Endothelial cell of umbilical vein (primary cell): Measurements from ENCODE around the gene RBPJL. TPM values are rescaled to one million over a fixed set of nuclear protein-coding genes. Genes with fewer than 3 reads are reported as not detected.

Source experiments
- BruUV-seq: library from RNA; stranded (reverse); fragments of 400-500 nt; replicated peaks from 2 replicates; lab custom pipeline; 2021; lab: Mats Ljungman, UMichigan
- CTCF ChIA-PET: fragments of 300-600, 350-600 bp; sonication (Branson Sonifier 250); formaldehyde crosslinking; loops from one replicate; lab custom pipeline; 2021; ENCODE audit warnings: antibody characterized with exemption, inconsistent platforms; lab: Charles Lee
- POLR2A ChIA-PET: fragments of 300-600, 350-600 bp; sonication (Branson Sonifier 250); formaldehyde crosslinking; loops from one replicate; lab custom pipeline; 2021; ENCODE audit warnings: antibody characterized with exemption, inconsistent platforms; lab: Charles Lee
- DNase-seq: peaks from one replicate; pipeline ENCODE4 v3.0.0-alpha.2; 2011; ENCODE audit warnings: low read depth, low spot score
- FAIRE-seq: peaks from 2 replicates; lab custom pipeline; 2011; peaks lifted over from hg19 to GRCh38; lab: Jason Lieb, UNC
- H2AFZ ChIP-seq: 2 replicates; pipeline ENCODE4 v1.6.0; 2012; ENCODE audit warnings: low read depth, low read length, control low read depth, inconsistent platforms
- H3K27ac ChIP-seq: 2 replicates; pipeline ENCODE4 v1.5.1; 2011; ENCODE audit warnings: low read depth, mild to moderate bottlenecking, control low read depth, low read length, moderate library complexity; ENCODE audit not compliant: insufficient read depth
- H3K27me3 ChIP-seq, 2 experiments: 2 replicates each; pipeline versions ENCODE4 v1.6.0 to v1.6.1; 2011; ENCODE audit warnings: low read length in 2 of 2, mixed read lengths in 1 of 2; ENCODE audit not compliant: control insufficient read depth in 2 of 2, insufficient read depth in 2 of 2
- H3K36me3 ChIP-seq, 2 experiments: 2 replicates in 1 of 2; 3 replicates in 1 of 2; pipeline ENCODE4 v1.5.1; 2011; ENCODE audit warnings: low read length in 2 of 2, mild to moderate bottlenecking in 1 of 2, moderate library complexity in 1 of 2; ENCODE audit not compliant: control insufficient read depth in 2 of 2, insufficient read depth in 2 of 2; ENCODE audit errors: extremely low read depth in 1 of 2
- H3K4me1 ChIP-seq: 3 replicates; pipeline ENCODE4 v1.5.1; 2011; ENCODE audit warnings: mild to moderate bottlenecking, low read length; ENCODE audit not compliant: control insufficient read depth, insufficient read depth; ENCODE audit errors: extremely low read depth
- H3K4me2 ChIP-seq: 2 replicates; pipeline ENCODE4 v1.6.1; 2011; ENCODE audit warnings: low read length, control low read depth, mixed read lengths; ENCODE audit not compliant: insufficient read depth
- H3K4me3 ChIP-seq, 3 experiments: fragments of 200-600 bp in 1 of 3; sonication (generic), shearing (Covaris generic) in 1 of 3; replicated peaks in 1 of 3; 2 replicates each; pipeline ENCODE4 v1.5.1; 2011 to 2016; ENCODE audit warnings: control low read depth in 3 of 3, low read length in 3 of 3, mild to moderate bottlenecking in 2 of 3, inconsistent platforms in 1 of 3, low read depth in 1 of 3, moderate library complexity in 1 of 3; ENCODE audit not compliant: insufficient read depth in 1 of 3
- H3K79me2 ChIP-seq: 2 replicates; pipeline ENCODE4 v1.6.0; 2012; ENCODE audit warnings: low read length, inconsistent platforms; ENCODE audit not compliant: control insufficient read depth, insufficient read depth
- H3K9ac ChIP-seq: replicated peaks from 2 replicates; pipeline ENCODE3; 2011; ENCODE audit warnings: low read length, control low read depth; ENCODE audit not compliant: insufficient read depth; ENCODE audit errors: extremely low read depth
- H3K9me1 ChIP-seq: replicated peaks from 3 replicates; pipeline ENCODE4 v1.6.0; 2011; ENCODE audit warnings: mild to moderate bottlenecking, low read length; ENCODE audit not compliant: control insufficient read depth, insufficient read depth; ENCODE audit errors: extremely low read depth
- H3K9me3 ChIP-seq: replicated peaks from 2 replicates; pipeline ENCODE4 v1.5.1; 2012; ENCODE audit warnings: low read length, inconsistent platforms; ENCODE audit not compliant: control insufficient read depth, insufficient read depth
- H4K20me1 ChIP-seq: replicated peaks from 2 replicates; pipeline ENCODE3; 2011; ENCODE audit warnings: mild to moderate bottlenecking, low read length; ENCODE audit not compliant: control insufficient read depth, insufficient read depth; ENCODE audit errors: extremely low read depth
- EZH2 ChIP-seq: IDR thresholded peaks from 2 replicates; pipeline ENCODE4 v1.6.1; 2012; ENCODE audit warnings: borderline replicate concordance, low read depth, mild to moderate bottlenecking, moderate library complexity, low read length, inconsistent platforms; ENCODE audit not compliant: severe bottlenecking
- FOS ChIP-seq: IDR thresholded peaks from 2 replicates; pipeline ENCODE4 v1.6.1; 2011; ENCODE audit warnings: mild to moderate bottlenecking, low read length, moderate library complexity, borderline replicate concordance; ENCODE audit not compliant: insufficient read depth
- GATA2 ChIP-seq: IDR thresholded peaks from 2 replicates; pipeline ENCODE4 v1.7.0; 2011; ENCODE audit warnings: low read depth, mild to moderate bottlenecking, moderate library complexity, mixed read lengths, low read length; ENCODE audit not compliant: insufficient read length, insufficient read depth
- JUN ChIP-seq: IDR thresholded peaks from 2 replicates; pipeline ENCODE4 v1.6.1; 2011; ENCODE audit warnings: borderline replicate concordance, low read depth; ENCODE audit not compliant: insufficient read length, insufficient read depth
- MYC ChIP-seq: IDR thresholded peaks from one replicate; pipeline ENCODE4 v1.6.1; 2011; ENCODE audit warnings: mild to moderate bottlenecking, low read depth, low read length
- POLR2A ChIP-seq: IDR thresholded peaks from 2 replicates; pipeline ENCODE4 v1.6.1; 2012; ENCODE audit warnings: low read depth, mild to moderate bottlenecking, control low read depth, low read length
- POLR2AphosphoS5 ChIP-seq: IDR thresholded peaks from 2 replicates; pipeline ENCODE4 v1.6.1; 2012; ENCODE audit warnings: low read depth, mild to moderate bottlenecking, control low read depth, low read length, moderate library complexity; ENCODE audit not compliant: insufficient read depth
- dilution Hi-C: fragments of 300-500 bp; cut with MboI; formaldehyde crosslinking; loops from one replicate; pipeline ENCODE4 v1.15.0; 2019; ENCODE audit warnings: low sequenced_read_pairs; ENCODE audit not compliant: extremely low pct_ligation_motif_present
- intact Hi-C: fragments of 100-400 bp; cut with micrococcal nuclease; formaldehyde crosslinking; loops from one replicate; pipeline ENCODE4 v1.10.0; 2022
- polyA plus RNA-seq, 4 experiments: library from polyadenylated mRNA; depleted of rRNA in 3 of 4; stranded (reverse) in 3 of 4; unstranded in 1 of 4; fragments of >200 nt; gene quantifications; 2 replicates each; pipeline versions ENCODE4 v1.2.1 to v1.2.3, GENCODE V29; 2011 to 2012; ENCODE audit warnings: missing spikeins in 1 of 4
- total RNA-seq: library from RNA; stranded (reverse); gene quantifications from 2 replicates; pipeline ENCODE4 v1.2.3, GENCODE V29; 2021
- TF ChIP-seq, protein P1 (sequence below): IDR thresholded peaks from 2 replicates; pipeline ENCODE4 v1.6.1; 2011; ENCODE audit not compliant: insufficient read depth, insufficient read length
- TF ChIP-seq, protein P2 (sequence below), 2 donors: IDR thresholded peaks; 1 replicate in 1 of 2; 2 replicates in 1 of 2; pipeline ENCODE4 v1.5.1; 2011; ENCODE audit warnings: low read length in 2 of 2, mild to moderate bottlenecking in 2 of 2, moderate library complexity in 2 of 2, control low read depth in 1 of 2, inconsistent platforms in 1 of 2, low read depth in 1 of 2; ENCODE audit not compliant: insufficient read depth in 1 of 2; ENCODE audit errors: extremely low read depth in 1 of 2

Gene RBPJL
- total and polyA plus RNA-seq, 2 donors (not counting 3 experiments of a cell fraction or from before 2014, with no cell fraction given), result not detected

DNA sequence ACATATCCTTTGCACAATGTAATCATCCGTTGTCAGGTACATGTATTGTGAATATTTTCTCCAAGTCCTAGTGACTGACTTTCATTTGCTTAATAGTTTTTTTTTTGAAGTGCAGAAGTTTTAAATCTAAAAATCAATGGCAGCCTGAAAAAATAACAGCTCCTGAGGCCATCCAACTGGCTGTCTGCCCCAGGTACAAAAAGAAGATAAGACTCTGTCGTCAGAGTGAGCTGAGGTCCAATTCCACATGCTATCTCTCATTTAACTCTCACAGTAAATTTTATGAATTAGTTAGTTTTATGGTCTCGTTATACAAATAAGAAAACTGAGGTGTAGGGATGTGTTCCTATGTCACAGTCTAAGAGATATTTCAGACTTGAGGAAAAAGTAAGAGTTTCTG lies 31.3 kb upstream of the RBPJL start:
- peaks cover 4 to 18% of the 10 kb centered on the region in 2 experiments for H3K27me3 ChIP-seq
- TF ChIP-seq POLR2AphosphoS5 (no peak), FOS (no peak), EZH2 (no peak), MYC (no peak)
- TF ChIP-seq, protein P1, sequence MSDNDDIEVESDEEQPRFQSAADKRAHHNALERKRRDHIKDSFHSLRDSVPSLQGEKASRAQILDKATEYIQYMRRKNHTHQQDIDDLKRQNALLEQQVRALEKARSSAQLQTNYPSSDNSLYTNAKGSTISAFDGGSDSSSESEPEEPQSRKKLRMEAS, result no peak
- BruUV-seq, result no TSS peak
- intact Hi-C loops (no loop called here), dilution Hi-C loops (no loop called here)
- H3K36me3 ChIP-seq, result no peaks in the 10 kb centered on the region
- no peak overlapping the region for H3K27ac ChIP-seq
- no peaks in the 10 kb centered on the region for H4K20me1 ChIP-seq
- H3K79me2 ChIP-seq, result no peaks in the 10 kb centered on the region
- ChIA-PET POLR2A (no interaction called here), CTCF (interaction anchor here (2.3 kb wide), 1 partner anchor 16 kb away, joined by 7 read pairs; no protein-coding TSS in a partner anchor)
- H3K4me3 ChIP-seq, result no peak overlapping the region
- no peaks in the 10 kb centered on the region for H3K9me1 ChIP-seq
- H3K4me1 ChIP-seq, result no peaks in the 10 kb centered on the region
- FAIRE-seq (no peak), DNase-seq (no peak)
- no peak overlapping the region for H3K4me2 ChIP-seq
- H2AFZ ChIP-seq, result no peak overlapping the region
- H3K9ac ChIP-seq, result no peak overlapping the region
- H3K9me3 ChIP-seq, result no peaks in the 10 kb centered on the region

DNA sequence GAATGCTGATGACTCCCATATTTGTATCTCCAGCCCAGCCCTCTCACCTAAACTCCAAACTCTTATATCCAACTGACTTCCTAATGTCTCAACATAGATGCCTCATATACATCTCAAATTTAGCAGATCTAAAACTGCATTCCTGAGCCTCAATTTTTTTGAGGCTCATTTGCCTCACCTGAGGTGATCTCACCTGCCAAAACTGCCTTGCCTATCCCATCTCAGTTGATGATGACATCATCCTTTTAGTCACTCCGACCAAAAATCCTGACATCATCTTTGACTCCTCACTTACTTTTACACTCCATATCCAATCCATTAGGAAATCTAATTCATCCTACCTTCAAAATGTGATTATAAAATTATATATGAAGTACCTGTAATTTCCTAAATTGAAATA lies 26.6 kb upstream of the RBPJL start:
- no peak overlapping the region for H3K4me3 ChIP-seq
- TF ChIP-seq JUN (no peak), FOS (no peak), MYC (no peak), EZH2 (no peak), GATA2 (no peak), POLR2AphosphoS5 (no peak), POLR2A (no peak)
- TF ChIP-seq, protein P2, sequence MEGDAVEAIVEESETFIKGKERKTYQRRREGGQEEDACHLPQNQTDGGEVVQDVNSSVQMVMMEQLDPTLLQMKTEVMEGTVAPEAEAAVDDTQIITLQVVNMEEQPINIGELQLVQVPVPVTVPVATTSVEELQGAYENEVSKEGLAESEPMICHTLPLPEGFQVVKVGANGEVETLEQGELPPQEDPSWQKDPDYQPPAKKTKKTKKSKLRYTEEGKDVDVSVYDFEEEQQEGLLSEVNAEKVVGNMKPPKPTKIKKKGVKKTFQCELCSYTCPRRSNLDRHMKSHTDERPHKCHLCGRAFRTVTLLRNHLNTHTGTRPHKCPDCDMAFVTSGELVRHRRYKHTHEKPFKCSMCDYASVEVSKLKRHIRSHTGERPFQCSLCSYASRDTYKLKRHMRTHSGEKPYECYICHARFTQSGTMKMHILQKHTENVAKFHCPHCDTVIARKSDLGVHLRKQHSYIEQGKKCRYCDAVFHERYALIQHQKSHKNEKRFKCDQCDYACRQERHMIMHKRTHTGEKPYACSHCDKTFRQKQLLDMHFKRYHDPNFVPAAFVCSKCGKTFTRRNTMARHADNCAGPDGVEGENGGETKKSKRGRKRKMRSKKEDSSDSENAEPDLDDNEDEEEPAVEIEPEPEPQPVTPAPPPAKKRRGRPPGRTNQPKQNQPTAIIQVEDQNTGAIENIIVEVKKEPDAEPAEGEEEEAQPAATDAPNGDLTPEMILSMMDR (IDR thresholded peaks at IDR 0.05; ENCODE audit: extremely low read depth in 1 of 2, insufficient read depth in 1 of 2, low read depth in 1 of 2, low read length in 2 of 2), result no peak
- TF ChIP-seq, protein P1, result no peak
- peaks cover 2 to 3% of the 10 kb centered on the region in 2 experiments for H3K27me3 ChIP-seq
- no peaks in the 10 kb centered on the region for H3K4me1 ChIP-seq
- intact Hi-C loops, result no loop called here
- no peak for DNase-seq
- H3K9ac ChIP-seq, result no peak overlapping the region
- no peaks in the 10 kb centered on the region for H3K9me3 ChIP-seq
- no peaks in the 10 kb centered on the region for H3K79me2 ChIP-seq
- no peaks in the 10 kb centered on the region for H4K20me1 ChIP-seq
- H3K36me3 ChIP-seq, result no peaks in the 10 kb centered on the region
- H3K27ac ChIP-seq, result no peak overlapping the region
- dilution Hi-C loops, result no loop called here
- CTCF ChIA-PET, result interaction anchor here (7.1 kb wide), 1 partner anchor 12 kb away, joined by 42 read pairs; no protein-coding TSS in a partner anchor
- H3K9me1 ChIP-seq, result no peaks in the 10 kb centered on the region
- FAIRE-seq, result no peak
- POLR2A ChIA-PET, result no interaction called here
- no peak overlapping the region for H2AFZ ChIP-seq
- no TSS peak for BruUV-seq
- H3K4me2 ChIP-seq, result no peak overlapping the region
